A549 (cell line): ENCODE data around the gene PIK3R6. TPM values are rescaled to one million over a fixed set of nuclear protein-coding genes. Genes with fewer than 3 reads are reported as not detected.

Source experiments
- ATAC-seq, 2 experiments: fragments of 200-7000 bp in 1 of 2; fragments of >200 bp in 1 of 2; cut with Nextera tagmentation in 1 of 2; cut with Tn5 transposase in 1 of 2; 3 replicates each; pipeline versions ENCODE4 v1.8.0 to v1.9.1; 2018 to 2020; ENCODE audit warnings: mild to moderate bottlenecking in 1 of 2, moderate library complexity in 1 of 2
- CTCF ChIA-PET: fragments of 300-600 bp; sonication (Branson Sonifier 250); formaldehyde crosslinking; extraction: SDS; loops from one replicate; lab custom pipeline; 2021; ENCODE audit warnings: antibody characterized with exemption, inconsistent platforms; lab: Yijun Ruan, JAX
- POLR2A ChIA-PET: fragments of 350-600 bp; formaldehyde crosslinking; extraction: SDS; loops from one replicate; lab custom pipeline; 2021; ENCODE audit warnings: antibody characterized with exemption, inconsistent platforms; lab: Yijun Ruan, JAX
- DNase-seq, 2 experiments: peaks; one replicate each; pipeline versions ENCODE4 v3.0.0 to v3.0.0-alpha.2; 2011 to 2016; ENCODE audit warnings: low read depth in 1 of 2, low spot score in 1 of 2
- FAIRE-seq: peaks from 2 replicates; lab custom pipeline; 2011; peaks lifted over from hg19 to GRCh38; lab: Jason Lieb, UNC
- H3K27ac ChIP-seq, 2 experiments: fragments of >200 bp; sonication (Bioruptor Twin); formaldehyde crosslinking; 3 replicates each; pipeline ENCODE4 v1.5.1; 2016 to 2017
- H3K4me1 ChIP-seq: fragments of >200 bp; sonication (Bioruptor Twin); formaldehyde crosslinking; 3 replicates; pipeline ENCODE4 v1.6.1; 2016
- H3K4me2 ChIP-seq: fragments of >200 bp; sonication (Bioruptor Twin); formaldehyde crosslinking; 3 replicates; pipeline ENCODE4 v1.6.1; 2016
- H3K4me3 ChIP-seq: fragments of >200 bp; sonication (Bioruptor Twin); formaldehyde crosslinking; 3 replicates; pipeline ENCODE4 v1.5.1; 2016
- H3K9me3 ChIP-seq: fragments of >200 bp; sonication (Bioruptor Twin); formaldehyde crosslinking; 3 replicates; pipeline ENCODE4 v1.6.1; 2016
- CBX2 ChIP-seq: fragments of 200-600 bp; sonication (generic); IDR thresholded peaks from 2 replicates; pipeline ENCODE4 v1.6.1; 2016; ENCODE audit warnings: low read depth, mild to moderate bottlenecking, borderline replicate concordance
- CEBPB ChIP-seq, 2 experiments: fragments of >200 bp in 1 of 2; sonication (Bioruptor Twin) in 1 of 2; formaldehyde crosslinking in 1 of 2; IDR thresholded peaks; 2 replicates each; pipeline ENCODE4 v1.6.1; 2012 to 2016
- CHD4 ChIP-seq: fragments of 200-600 bp; sonication (generic); IDR thresholded peaks from 2 replicates; pipeline ENCODE4 v1.6.1; 2016; ENCODE audit warnings: antibody characterized with exemption, mild to moderate bottlenecking, borderline replicate concordance
- CTCF ChIP-seq: fragments of >200 bp; sonication (Bioruptor Twin); formaldehyde crosslinking; IDR thresholded peaks from 3 replicates; pipeline ENCODE4 v1.5.1; 2016
- EHF ChIP-seq: fragments of 250-450 bp; sonication (Bioruptor Pico); IDR thresholded peaks from 2 replicates; pipeline ENCODE4 v1.5.0; 2020; ENCODE audit warnings: mild to moderate bottlenecking
- ESRRA ChIP-seq: fragments of 150-350 bp; IDR thresholded peaks from 2 replicates; pipeline ENCODE4 v1.6.1; 2014; ENCODE audit warnings: mild to moderate bottlenecking, low read length, borderline replicate concordance
- FOSB ChIP-seq: fragments of 250-450 bp; sonication (Bioruptor Pico); IDR thresholded peaks from 2 replicates; pipeline ENCODE4 v1.5.0; 2020; ENCODE audit warnings: mild to moderate bottlenecking, moderate library complexity
- HEYL ChIP-seq: fragments of 250-450 bp; sonication (Bioruptor Pico); IDR thresholded peaks from 2 replicates; pipeline ENCODE4 v1.8.0; 2021; ENCODE audit warnings: mild to moderate bottlenecking, moderate library complexity
- KDM1A ChIP-seq: fragments of 200-600 bp; sonication (generic); IDR thresholded peaks from 2 replicates; pipeline ENCODE4 v1.6.1; 2016; ENCODE audit warnings: low read depth, mild to moderate bottlenecking
- MAX ChIP-seq: IDR thresholded peaks from 2 replicates; pipeline ENCODE4 v1.6.1; 2012
- POLR2AphosphoS2 ChIP-seq: conservative IDR thresholded peaks from 2 replicates; pipeline ENCODE4 v1.6.1; 2012; ENCODE audit warnings: low read length, improper control_type of control experiment, inconsistent platforms
- RAD21 ChIP-seq, 2 experiments: fragments of >200 bp in 1 of 2; sonication (Bioruptor Twin) in 1 of 2; formaldehyde crosslinking in 1 of 2; IDR thresholded peaks in 1 of 2; conservative IDR thresholded peaks in 1 of 2; 2 replicates in 1 of 2; 3 replicates in 1 of 2; pipeline ENCODE4 v1.6.1; 2012 to 2018; ENCODE audit warnings: inconsistent platforms in 1 of 2
- RFX5 ChIP-seq: fragments of 450-650 bp; IDR thresholded peaks from 2 replicates; pipeline ENCODE4 v1.7.1; 2014; ENCODE audit warnings: antibody characterized with exemption, mild to moderate bottlenecking, moderate library complexity
- SMC3 ChIP-seq: fragments of >200 bp; sonication (Bioruptor Twin); formaldehyde crosslinking; IDR thresholded peaks from 3 replicates; pipeline ENCODE4 v1.6.1; 2018; ENCODE audit warnings: inconsistent platforms
- ZNF302 ChIP-seq: fragments of 250-450 bp; sonication (Bioruptor Pico); IDR thresholded peaks from 2 replicates; pipeline ENCODE4 v1.9.0; 2021; ENCODE audit warnings: inconsistent platforms, mild to moderate bottlenecking, moderate library complexity
- ZSCAN20 ChIP-seq: fragments of 250-450 bp; sonication (Bioruptor Pico); IDR thresholded peaks from 2 replicates; pipeline ENCODE4 v1.8.0; 2022; ENCODE audit warnings: mild to moderate bottlenecking, moderate library complexity
- WGBS: methylation state at CpG from one replicate; pipeline ENCODE4 v1.1.6; 2017; ENCODE audit errors: missing lambda C conversion rate; 5-methylcytosine and 5-hydroxymethylcytosine counted together
- polyA plus RNA-seq, 4 experiments: library from polyadenylated mRNA; depleted of rRNA in 3 of 4; stranded (reverse); fragments of >200 nt; fragmentation: RNase III in 1 of 4; extraction: RNeasy Plus Mini Kit Qiagen cat#74134 plus additional on column Dnase treatment in 1 of 4; gene quantifications; 2 replicates in 3 of 4; 3 replicates in 1 of 4; pipeline ENCODE4 v1.2.3, GENCODE V29; 2011 to 2017
- TF ChIP-seq, protein P1 (sequence below): fragments of >200 bp; sonication (Bioruptor Twin); formaldehyde crosslinking; IDR thresholded peaks from 3 replicates; pipeline ENCODE4 v1.6.1; 2016
- TF ChIP-seq, protein P2 (sequence below): IDR thresholded peaks from 2 replicates; pipeline ENCODE4 v1.6.1; 2012; ENCODE audit warnings: low read depth, borderline replicate concordance

The PIK3R6 gene
- polyA plus RNA-seq, 2 of the 4 experiments (the other 2 are of a cell fraction) = not detected

DNA sequence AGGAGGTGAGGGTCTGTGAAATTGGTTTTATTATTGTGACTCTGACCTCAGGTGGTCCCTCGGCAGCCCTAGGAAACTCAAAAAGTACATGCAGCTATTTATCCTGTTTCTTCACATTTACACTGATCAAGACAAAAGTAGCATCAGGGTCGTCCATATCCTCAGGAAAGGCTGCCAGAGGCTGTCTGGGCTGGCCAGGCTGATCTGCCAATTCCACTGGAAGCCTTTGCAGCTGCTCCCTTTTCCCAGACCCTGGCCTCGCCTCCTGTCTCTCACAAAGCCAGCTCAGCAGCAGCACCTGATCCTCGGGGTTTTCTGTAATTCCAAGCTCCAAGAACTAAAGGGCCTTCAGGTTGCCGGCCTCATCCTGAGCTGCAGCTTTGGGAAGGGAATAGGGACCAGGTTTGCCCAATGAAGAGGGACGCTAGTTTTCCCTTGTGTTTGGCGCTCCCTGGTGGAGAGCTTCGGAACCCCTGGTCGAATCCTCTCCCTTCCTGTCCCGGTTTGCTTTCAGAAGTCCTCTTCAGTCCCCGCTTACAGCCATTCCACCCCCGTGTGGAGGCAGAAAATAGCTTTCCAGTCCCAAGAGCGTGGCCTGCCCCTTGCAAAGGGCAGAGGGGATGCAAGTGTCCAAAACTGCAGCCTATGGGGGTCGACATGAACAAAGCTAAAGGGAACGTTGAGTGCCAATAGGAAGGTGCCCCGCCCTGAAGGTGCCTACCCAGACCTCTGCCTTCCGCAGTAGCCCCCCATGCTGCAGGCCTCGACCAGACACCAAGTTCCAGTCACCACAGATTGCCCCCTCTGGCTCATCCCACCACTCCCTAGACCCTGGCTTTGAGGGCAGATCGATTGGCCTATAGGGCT lies 81.7 kb downstream of the PIK3R6 start:
- H3K27ac ChIP-seq = no peak overlapping the region
- 20% methylated on average over 19 of the region's 19 CpGs for WGBS
- ChIA-PET POLR2A (interaction anchor here (0.6 to 0.8 kb wide), 2 partner anchors 403 to 734 kb away, joined by 3 to 4 read pairs; no protein-coding TSS in a partner anchor), CTCF (interaction anchor here (0.5 to 3.8 kb wide), 61 partner anchors 9 to 1529 kb away, joined by 3 to 51 read pairs (median 4); partner anchors contain the start of genes MFSD6L, NDEL1 and SPDYE4)
- no peak for TF ChIP-seq CEBPB (IDR thresholded peaks at IDR 0.05)
- TF ChIP-seq FOSB (CRISPR knock-in tag) = no peak
- TF ChIP-seq ZNF302 (CRISPR knock-in tag) = no peak
- TF ChIP-seq CTCF = peak; percentile 85
- peak; percentile 88 to 91 for TF ChIP-seq RAD21 (conservative IDR thresholded peaks at IDR 0.05 in 1 of 2, IDR thresholded peaks at IDR 0.05 in 1 of 2)
- peak; percentile 74 for TF ChIP-seq SMC3
- no peak for TF ChIP-seq EHF (CRISPR knock-in tag)
- TF ChIP-seq RFX5 = no peak
- DNase-seq (peak; percentile 69 to 72), ATAC-seq (peak; percentile 87 to 98), FAIRE-seq (peak; percentile 46)
- H3K4me2 ChIP-seq = no peak overlapping the region
- no peaks in the 10 kb centered on the region for H3K4me1 ChIP-seq
- no peaks in the 10 kb centered on the region for H3K9me3 ChIP-seq
- no peak overlapping the region for H3K4me3 ChIP-seq

DNA sequence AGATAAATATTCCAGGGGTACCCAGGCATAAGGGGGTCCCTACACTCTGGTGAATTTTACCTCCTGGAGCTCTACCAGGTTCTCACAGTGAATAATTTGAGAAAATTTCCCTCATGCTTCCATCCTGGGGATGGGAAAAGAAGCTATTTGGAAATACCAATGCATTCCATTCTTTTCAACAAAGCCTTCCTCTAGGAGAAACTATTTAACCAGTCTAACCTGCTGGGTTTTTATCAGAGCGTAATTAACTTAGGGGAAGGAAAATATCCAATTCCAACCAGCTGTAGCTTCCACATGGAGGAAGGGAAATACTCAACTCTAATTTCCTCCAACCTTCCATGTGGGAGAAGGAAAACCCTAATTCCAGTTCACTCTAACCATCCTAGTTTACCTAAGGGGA lies 85.3 kb downstream of the PIK3R6 start:
- FAIRE-seq = no peak

GRCh38 chr17:8781776-8782175 lies 85.7 kb downstream of the PIK3R6 start:
- CTCF ChIA-PET = interaction anchor here (1.0 to 2.2 kb wide), 8 partner anchors 11 to 398 kb away, joined by 3 to 9 read pairs (median 4); no protein-coding TSS in a partner anchor
- FAIRE-seq = no peak
- Histone ChIP-seq H3K4me1 (no peaks in the 10 kb centered on the region), H3K27ac (no peak overlapping the region), H3K9me3 (no peaks in the 10 kb centered on the region), H3K4me2 (no peak overlapping the region), H3K4me3 (no peak overlapping the region)
- 76% methylated on average over 4 of the region's 4 CpGs for WGBS
- no peak for ATAC-seq
- POLR2A ChIA-PET = no interaction called here
- TF ChIP-seq SMC3 (no peak), POLR2AphosphoS2 (no peak), MAX (no peak), ZSCAN20 (CRISPR knock-in tag) (no peak), CHD4 (no peak), RFX5 (no peak), FOSB (CRISPR knock-in tag) (no peak), CBX2 (no peak), HEYL (no peak)
- TF ChIP-seq, protein P1, sequence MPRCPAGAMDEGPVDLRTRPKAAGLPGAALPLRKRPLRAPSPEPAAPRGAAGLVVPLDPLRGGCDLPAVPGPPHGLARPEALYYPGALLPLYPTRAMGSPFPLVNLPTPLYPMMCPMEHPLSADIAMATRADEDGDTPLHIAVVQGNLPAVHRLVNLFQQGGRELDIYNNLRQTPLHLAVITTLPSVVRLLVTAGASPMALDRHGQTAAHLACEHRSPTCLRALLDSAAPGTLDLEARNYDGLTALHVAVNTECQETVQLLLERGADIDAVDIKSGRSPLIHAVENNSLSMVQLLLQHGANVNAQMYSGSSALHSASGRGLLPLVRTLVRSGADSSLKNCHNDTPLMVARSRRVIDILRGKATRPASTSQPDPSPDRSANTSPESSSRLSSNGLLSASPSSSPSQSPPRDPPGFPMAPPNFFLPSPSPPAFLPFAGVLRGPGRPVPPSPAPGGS = no peak
- TF ChIP-seq, protein P2, sequence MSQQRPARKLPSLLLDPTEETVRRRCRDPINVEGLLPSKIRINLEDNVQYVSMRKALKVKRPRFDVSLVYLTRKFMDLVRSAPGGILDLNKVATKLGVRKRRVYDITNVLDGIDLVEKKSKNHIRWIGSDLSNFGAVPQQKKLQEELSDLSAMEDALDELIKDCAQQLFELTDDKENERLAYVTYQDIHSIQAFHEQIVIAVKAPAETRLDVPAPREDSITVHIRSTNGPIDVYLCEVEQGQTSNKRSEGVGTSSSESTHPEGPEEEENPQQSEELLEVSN = no peak
- no peak for DNase-seq

More for the DNA sequence above, 85.3 kb downstream of the PIK3R6 start:
- 78% methylated on average over 1 of the region's 1 CpG for WGBS
- Histone ChIP-seq H3K27ac (no peak overlapping the region), H3K9me3 (no peaks in the 10 kb centered on the region), H3K4me1 (no peaks in the 10 kb centered on the region), H3K4me3 (no peak overlapping the region), H3K4me2 (no peak overlapping the region)
- CTCF ChIA-PET = interaction anchor here (0.7 to 2.2 kb wide), 9 partner anchors 11 to 398 kb away, joined by 3 to 9 read pairs (median 4); no protein-coding TSS in a partner anchor
- no peak for ATAC-seq
- POLR2A ChIA-PET = no interaction called here
- no peak for DNase-seq
- no peak for TF ChIP-seq ESRRA
- TF ChIP-seq KDM1A = no peak
- TF ChIP-seq, protein P1 = no peak
- no peak for TF ChIP-seq SMC3
